IPS DF 6.9 (cell line): ENCODE data around the gene RLN3.
"Not testable (repeated sequence)": the region's sequence is repeated elsewhere in the genome, so short reads cannot be mapped to it uniquely, and the experiment has no call there.

Experiments
- DNase-seq: peaks from one replicate; pipeline ENCODE4 v3.0.0-alpha.2; 2013; ENCODE audit warnings: low read depth, low spot score
- H3K27ac ChIP-seq: one replicate; pipeline ENCODE4 v1.5.1; 2013; ENCODE audit warnings: low read length, control low read depth
- H3K27me3 ChIP-seq: 2 replicates; pipeline ENCODE4 v1.6.1; 2013; ENCODE audit warnings: mild to moderate bottlenecking, low read length; ENCODE audit not compliant: control insufficient read depth, insufficient read depth
- H3K36me3 ChIP-seq: 2 replicates; pipeline ENCODE4 v1.6.1; 2013; ENCODE audit warnings: low read length; ENCODE audit not compliant: control insufficient read depth, insufficient read depth
- H3K4me1 ChIP-seq: 2 replicates; pipeline ENCODE4 v1.6.1; 2013; ENCODE audit warnings: low read length; ENCODE audit not compliant: control insufficient read depth, insufficient read depth
- H3K4me3 ChIP-seq: 2 replicates; pipeline ENCODE4 v1.5.1; 2013; ENCODE audit warnings: mild to moderate bottlenecking, low read length
- H3K9me3 ChIP-seq: 2 replicates; pipeline ENCODE4 v1.6.1; 2013; ENCODE audit warnings: low read length, inconsistent platforms; ENCODE audit not compliant: control insufficient read depth, insufficient read depth
- WGBS: extraction: QIAGEN DNeasy Blood & Tissue Kit; methylation state at CpG from one replicate; pipeline ENCODE4 v1.1.7; 2013; ENCODE audit warnings: mixed read lengths, missing lambda C conversion rate; ENCODE audit not compliant: insufficient read length, insufficient coverage; 5-methylcytosine and 5-hydroxymethylcytosine counted together

Gene RLN3

GRCh38 chr19:14042659-14043608, 15.0 kb downstream of the RLN3 start:
- not testable (repeated sequence) for H3K4me1 ChIP-seq, H3K9me3 ChIP-seq, H3K27me3 ChIP-seq, H3K27ac ChIP-seq, DNase-seq, H3K36me3 ChIP-seq, H3K4me3 ChIP-seq
- WGBS = no CpG with 5 or more reads among the region's 19 CpGs

GRCh38 chr19:14047866-14048265, 19.9 kb downstream of the RLN3 start:
- not testable (repeated sequence) for H3K27me3 ChIP-seq, H3K9me3 ChIP-seq, DNase-seq, H3K4me1 ChIP-seq, H3K27ac ChIP-seq, H3K4me3 ChIP-seq, H3K36me3 ChIP-seq
- WGBS = no CpG with 5 or more reads among the region's 10 CpGs

GRCh38 chr19:14048443-14049153, 20.6 kb downstream of the RLN3 start:
- Histone ChIP-seq H3K36me3 (no peaks in the 10 kb centered on the region; the same call in 1 of the 2 replicates), H3K27me3 (no peaks in the 10 kb centered on the region), H3K4me3 (no peak overlapping the region), H3K27ac (no peak overlapping the region), H3K4me1 (no peaks in the 10 kb centered on the region), H3K9me3 (no peaks in the 10 kb centered on the region)
- no peak for DNase-seq
- no CpG with 5 or more reads among the region's 8 CpGs for WGBS

GRCh38 chr19:14050512-14050911, 22.6 kb downstream of the RLN3 start:
- Histone ChIP-seq H3K36me3 (no peaks in the 10 kb centered on the region; the same call in 1 of the 2 replicates), H3K27me3 (no peaks in the 10 kb centered on the region), H3K9me3 (no peaks in the 10 kb centered on the region), H3K4me1 (no peaks in the 10 kb centered on the region), H3K4me3 (no peak overlapping the region), H3K27ac (no peak overlapping the region)
- no peak for DNase-seq
- no CpG with 5 or more reads among the region's 4 CpGs for WGBS

- not testable (repeated sequence) for H3K27me3 ChIP-seq, H3K4me1 ChIP-seq, DNase-seq, H3K4me3 ChIP-seq, H3K9me3 ChIP-seq, H3K27ac ChIP-seq, H3K36me3 ChIP-seq
- no CpG with 5 or more reads among the region's 11 CpGs for WGBS
Measured at GRCh38 chr19:14050961-14051360, 23.0 kb downstream of the RLN3 start.

GRCh38 chr19:14051980-14052379, 24.0 kb downstream of the RLN3 start:
- Histone ChIP-seq H3K9me3 (no peaks in the 10 kb centered on the region), H3K27ac (no peak overlapping the region), H3K4me3 (no peak overlapping the region), H3K36me3 (no peaks in the 10 kb centered on the region; the same call in 1 of the 2 replicates), H3K4me1 (no peaks in the 10 kb centered on the region), H3K27me3 (no peaks in the 10 kb centered on the region)
- WGBS = no CpG with 5 or more reads among the region's 9 CpGs
- no peak for DNase-seq

- no peak overlapping the region for H3K27ac ChIP-seq
- H3K4me1 ChIP-seq = no peaks in the 10 kb centered on the region
- H3K36me3 ChIP-seq = no peaks in the 10 kb centered on the region; the same call in 1 of the 2 replicates
- no CpG with 5 or more reads among the region's 6 CpGs for WGBS
- DNase-seq = no peak
- H3K4me3 ChIP-seq = no peak overlapping the region
- H3K27me3 ChIP-seq = no peaks in the 10 kb centered on the region
- no peaks in the 10 kb centered on the region for H3K9me3 ChIP-seq
Measured at GRCh38 chr19:14052470-14052869, 24.5 kb downstream of the RLN3 start.

GRCh38 chr19:14053032-14053431, 25.1 kb downstream of the RLN3 start:
- WGBS = no CpG with 5 or more reads among the region's 3 CpGs
- no peak for DNase-seq
- no peak overlapping the region for H3K4me3 ChIP-seq
- no peaks in the 10 kb centered on the region for H3K27me3 ChIP-seq
- no peaks in the 10 kb centered on the region for H3K4me1 ChIP-seq
- no peaks in the 10 kb centered on the region for H3K9me3 ChIP-seq
- no peak overlapping the region for H3K27ac ChIP-seq
- H3K36me3 ChIP-seq = no peaks in the 10 kb centered on the region; the same call in 1 of the 2 replicates

- Histone ChIP-seq H3K27me3 (peaks cover 3% of the 10 kb centered on the region; the same call in 1 of the 2 replicates), H3K4me1 (no peaks in the 10 kb centered on the region), H3K36me3 (no peaks in the 10 kb centered on the region; the same call in 1 of the 2 replicates), H3K27ac (no peak overlapping the region), H3K4me3 (no peak overlapping the region), H3K9me3 (no peaks in the 10 kb centered on the region)
- no peak for DNase-seq
- no CpG with 5 or more reads among the region's 11 CpGs for WGBS
Measured at GRCh38 chr19:14053500-14053899, 25.6 kb downstream of the RLN3 start.

- WGBS = no CpG with 5 or more reads among the region's 6 CpGs
Measured at GRCh38 chr19:14054099-14054498, 26.2 kb downstream of the RLN3 start.

More at GRCh38 chr19:14054099-14054498, 26.2 kb downstream of the RLN3 start:
- Histone ChIP-seq H3K4me1 (no peaks in the 10 kb centered on the region), H3K4me3 (no peak overlapping the region), H3K36me3 (no peaks in the 10 kb centered on the region; the same call in 1 of the 2 replicates), H3K27me3 (peaks cover 6% of the 10 kb centered on the region; the same call in 1 of the 2 replicates), H3K9me3 (no peaks in the 10 kb centered on the region), H3K27ac (no peak overlapping the region)
- no peak for DNase-seq
